Measurements from ENCODE around the gene MATN4.
A peak's percentile ranks its signal among the peaks of the same experiment; 100 is the strongest.

The MATN4 gene

GRCh38 chr20:45340236-45340847 is 32.2 kb upstream of the MATN4 start:
- DNase-seq = no peak

DNA sequence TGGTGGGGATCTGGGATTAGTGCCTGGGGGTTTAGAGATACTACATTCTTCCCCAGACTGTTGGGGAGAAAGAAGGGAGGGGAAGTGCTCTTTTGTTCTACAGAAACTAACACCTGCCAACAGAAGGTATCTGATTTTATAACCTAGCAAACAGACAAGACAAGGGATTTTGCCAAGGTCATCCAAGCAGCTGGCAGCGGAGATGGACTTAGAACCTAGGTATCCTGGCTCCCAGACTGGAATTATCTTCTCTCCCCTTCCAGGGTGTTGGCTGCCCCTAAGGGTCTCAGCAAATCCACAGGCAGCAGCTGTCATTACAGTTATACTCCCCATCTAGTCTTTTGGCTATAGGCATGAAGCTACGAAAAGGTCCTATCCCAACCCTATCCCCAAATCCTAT is 31.7 kb upstream of the MATN4 start:
- no peak for DNase-seq

DNA sequence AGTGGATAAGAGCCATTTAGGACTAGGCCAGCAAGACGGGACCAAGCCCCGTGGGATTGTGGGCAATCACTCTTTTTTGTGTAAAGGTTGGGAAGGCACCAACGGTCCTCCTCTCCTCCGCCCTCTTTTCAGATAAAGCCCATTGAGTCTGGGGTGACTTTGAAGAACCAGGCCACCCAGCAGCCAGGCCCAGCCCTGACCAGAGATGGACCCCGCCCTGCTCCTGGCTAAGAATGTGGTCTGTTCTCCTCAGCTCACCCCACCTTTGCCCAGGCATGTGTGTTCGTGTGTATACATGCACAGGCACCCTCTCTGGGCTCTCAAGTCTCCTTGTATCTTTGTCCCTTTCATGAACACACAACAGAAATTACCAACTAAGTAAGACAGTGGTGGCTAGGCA is 31.0 kb upstream of the MATN4 start:
- no peak for DNase-seq

DNA sequence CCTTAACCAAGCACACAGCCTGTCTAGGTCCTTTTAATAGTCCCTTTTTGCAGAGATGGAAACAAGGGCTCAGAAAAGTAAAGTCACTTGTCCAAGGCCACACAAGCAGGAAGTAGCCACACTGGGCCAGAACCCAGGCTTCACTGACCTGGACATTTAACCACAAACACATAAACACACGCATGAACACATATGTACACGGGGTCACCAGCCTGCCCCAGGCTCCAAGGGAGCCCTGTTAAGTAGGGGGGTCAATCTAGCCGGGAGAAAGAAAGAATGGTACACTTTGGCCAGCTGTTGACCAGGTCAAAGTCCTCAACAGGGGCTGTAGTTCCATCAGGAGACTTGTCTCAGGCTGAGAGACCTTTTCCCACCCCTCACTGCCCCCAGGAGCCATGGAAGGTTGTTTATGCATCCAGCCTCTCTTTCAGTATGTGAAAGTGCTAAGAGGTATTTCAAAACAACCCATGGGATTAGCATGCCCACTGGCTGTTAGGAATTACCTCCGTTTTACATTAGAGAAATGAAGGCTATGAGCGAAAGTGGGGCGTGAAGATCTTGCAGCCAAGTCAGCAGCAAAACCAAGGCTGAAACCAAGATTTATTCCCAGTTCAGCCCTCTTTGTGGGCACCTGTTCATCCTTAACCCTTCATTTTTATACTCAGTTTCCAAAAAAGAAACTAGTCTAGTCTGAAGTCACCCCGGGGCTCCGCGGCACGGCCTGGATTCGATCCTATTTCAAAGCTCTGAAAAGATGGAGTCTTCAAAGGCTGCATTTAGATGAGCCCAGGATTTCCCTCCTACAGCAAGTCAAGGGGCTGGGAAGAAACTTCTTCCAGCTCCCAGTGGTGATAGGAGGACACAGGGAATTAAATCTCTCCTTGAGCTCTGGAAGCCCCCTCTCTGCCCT is 30.3 kb upstream of the MATN4 start:
- DNase-seq = no peak

DNA sequence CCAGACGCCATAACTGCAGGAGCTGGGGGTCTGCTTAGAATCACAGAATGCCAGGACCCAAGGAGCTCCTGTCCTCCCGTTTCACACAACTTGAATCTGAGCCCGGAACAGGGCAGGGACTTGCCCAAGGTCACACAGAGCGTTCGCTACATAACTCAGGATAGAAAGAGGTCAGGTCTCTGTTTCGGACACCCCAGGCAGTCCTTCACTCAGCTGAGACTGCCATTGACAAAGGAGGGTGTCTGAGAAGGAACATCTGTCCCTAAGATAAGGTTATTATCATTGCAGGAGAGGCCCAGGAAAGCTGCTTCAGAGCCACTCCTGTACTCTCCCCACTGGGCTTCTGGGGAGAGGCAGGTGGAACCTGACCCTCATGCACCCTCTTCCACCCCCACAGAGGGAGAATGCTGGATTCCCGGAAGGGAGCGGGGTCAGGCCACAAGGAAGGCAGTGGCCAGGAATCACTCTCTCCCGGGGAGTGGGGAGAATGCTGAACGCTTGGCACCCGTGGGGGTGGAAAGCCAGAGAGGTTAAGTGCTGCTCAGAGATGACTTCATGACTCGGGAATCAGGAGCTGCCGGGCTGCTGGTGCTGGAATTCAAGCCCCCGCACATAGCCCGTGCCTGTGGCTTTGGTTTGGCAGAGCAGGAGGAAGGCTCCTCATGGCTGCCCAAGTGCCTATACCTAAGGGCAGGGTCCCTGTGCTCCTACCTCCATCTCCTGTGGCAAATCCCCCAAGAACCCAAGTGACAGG is 29.4 kb upstream of the MATN4 start:
- no peak for DNase-seq

GRCh38 chr20:45336530-45337366 is 28.6 kb upstream of the MATN4 start:
- DNase-seq = no peak

- DNase-seq = no peak
These were observed 22.4 kb upstream of the MATN4 start for GRCh38 chr20:45330476-45330875.

GRCh38 chr20:45329497-45330319 is 21.6 kb upstream of the MATN4 start:
- DNase-seq = no peak

DNA sequence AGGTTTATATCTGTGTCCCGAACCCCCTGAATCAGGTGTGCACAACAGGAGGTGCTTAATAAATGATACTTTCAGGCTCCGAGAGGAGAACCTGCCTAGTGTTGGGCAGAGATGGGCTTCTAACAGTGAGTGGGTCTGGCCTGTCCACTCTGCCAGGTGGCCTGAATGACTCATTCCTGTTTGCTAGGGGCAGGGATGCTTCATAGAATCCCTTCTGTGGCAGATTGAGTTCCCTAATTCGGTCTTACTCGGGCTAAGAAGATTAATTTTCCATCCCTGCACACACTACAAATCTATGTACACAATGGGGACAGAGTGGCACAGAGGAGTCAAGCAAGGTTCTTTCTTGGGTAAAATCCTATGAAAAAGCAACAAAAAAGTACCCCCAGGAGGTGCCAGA is 20.4 kb upstream of the MATN4 start:
- no peak for DNase-seq

- DNase-seq = no peak
These were observed 17.3 kb upstream of the MATN4 start for GRCh38 chr20:45325371-45325770.

- no peak for DNase-seq
These were observed 15.6 kb upstream of the MATN4 start for GRCh38 chr20:45323731-45324130.

GRCh38 chr20:45322952-45323383 is 14.9 kb upstream of the MATN4 start:
- DNase-seq = peak; percentile 88

DNA sequence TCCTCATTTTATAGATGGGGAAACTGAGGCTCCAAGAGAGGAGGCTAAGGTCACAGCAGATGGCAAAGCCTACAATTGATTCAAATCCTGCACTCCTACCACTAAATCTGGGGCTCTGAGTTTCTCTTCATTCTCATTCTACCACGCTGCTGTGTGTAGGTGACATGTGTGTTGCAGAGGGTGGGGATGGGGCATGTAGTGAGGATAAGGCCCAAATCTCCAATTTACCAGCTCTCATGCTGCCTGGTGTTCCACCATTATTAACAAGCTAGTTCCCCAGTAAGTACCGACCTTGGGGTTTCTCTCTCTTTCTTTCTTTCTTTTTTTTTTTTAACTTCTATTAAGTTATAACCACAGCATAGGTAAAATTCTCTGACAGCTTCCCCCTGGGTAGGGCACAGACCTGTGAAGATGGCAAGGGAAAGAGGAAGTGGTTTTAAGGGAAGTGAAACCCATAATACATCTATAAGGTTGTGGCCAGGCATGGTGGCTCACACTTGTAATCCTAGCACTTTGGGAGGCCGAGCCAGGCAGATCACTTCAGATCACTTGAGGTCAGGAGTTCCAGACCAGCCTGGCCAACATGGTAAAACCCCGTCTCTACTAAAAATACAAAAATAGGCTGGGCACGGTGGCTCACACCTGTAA is 13.0 kb upstream of the MATN4 start:
- peak; percentile 62 for DNase-seq

DNA sequence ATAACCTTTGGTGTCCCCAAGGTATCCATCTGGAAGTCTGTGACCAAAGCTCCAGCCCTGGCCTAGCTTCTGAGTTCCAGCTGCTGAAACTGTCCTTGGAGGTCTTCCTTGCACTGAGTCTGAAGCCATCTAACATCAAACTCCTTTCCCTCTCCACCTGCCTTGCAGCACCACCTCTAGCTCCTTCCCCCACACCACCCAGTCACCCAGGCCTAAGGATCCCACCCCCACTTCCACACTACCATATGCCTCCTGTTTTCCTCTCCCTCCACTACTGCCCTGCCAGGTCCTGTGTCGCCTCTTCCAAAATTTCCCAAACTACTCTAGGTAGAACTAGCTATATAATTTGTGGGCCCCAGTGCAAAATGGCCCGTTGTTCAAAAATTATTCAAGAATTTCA is 10.8 kb upstream of the MATN4 start:
- DNase-seq = no peak

DNA sequence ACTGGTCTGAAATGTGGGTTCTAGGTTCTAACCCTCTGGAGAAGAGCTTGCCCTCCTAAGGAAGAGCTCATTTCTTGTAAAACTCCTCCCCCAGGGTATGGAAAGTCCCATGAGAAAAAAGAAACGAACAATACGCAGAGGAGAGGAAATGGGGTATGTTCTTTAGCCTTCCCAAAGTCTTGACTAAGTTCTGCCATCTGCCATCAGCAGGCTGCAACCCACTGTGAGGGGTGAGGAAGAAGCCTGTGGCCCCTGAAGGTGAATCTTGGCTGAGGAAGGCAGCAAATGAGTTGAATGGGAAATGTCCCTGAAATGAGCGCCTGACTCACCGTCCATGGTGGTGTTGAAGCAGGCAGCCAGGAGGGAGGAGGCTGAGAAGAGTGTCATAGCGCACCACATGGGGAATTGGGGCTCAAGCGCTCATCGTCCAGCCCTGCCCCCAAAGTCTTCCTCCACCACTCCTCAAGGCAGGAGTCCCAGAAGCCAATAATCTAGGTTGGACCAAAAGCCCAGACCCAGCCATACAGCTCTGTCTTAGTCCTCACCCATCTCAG is 10.4 kb upstream of the MATN4 start:
- DNase-seq = no peak

DNA sequence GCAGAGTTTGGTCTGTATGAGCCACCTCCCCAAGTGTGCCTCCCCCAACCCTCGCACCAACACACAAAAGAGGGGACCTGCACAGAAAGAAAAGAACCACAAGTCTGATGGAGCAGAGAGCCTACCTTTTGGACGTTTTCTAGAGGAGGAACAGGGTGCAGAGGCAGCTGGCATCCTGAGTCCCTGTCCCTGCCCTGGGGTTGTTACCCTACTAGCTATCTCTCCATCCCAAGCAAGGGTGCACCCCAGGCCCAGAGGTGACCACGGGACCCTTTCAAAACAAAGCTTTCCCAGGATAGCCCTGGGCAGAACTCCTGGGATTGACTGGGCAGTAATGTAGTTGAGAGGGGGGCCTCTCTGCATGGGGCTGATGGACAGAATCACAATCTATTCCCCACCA is 9.7 kb upstream of the MATN4 start:
- DNase-seq = no peak

DNA sequence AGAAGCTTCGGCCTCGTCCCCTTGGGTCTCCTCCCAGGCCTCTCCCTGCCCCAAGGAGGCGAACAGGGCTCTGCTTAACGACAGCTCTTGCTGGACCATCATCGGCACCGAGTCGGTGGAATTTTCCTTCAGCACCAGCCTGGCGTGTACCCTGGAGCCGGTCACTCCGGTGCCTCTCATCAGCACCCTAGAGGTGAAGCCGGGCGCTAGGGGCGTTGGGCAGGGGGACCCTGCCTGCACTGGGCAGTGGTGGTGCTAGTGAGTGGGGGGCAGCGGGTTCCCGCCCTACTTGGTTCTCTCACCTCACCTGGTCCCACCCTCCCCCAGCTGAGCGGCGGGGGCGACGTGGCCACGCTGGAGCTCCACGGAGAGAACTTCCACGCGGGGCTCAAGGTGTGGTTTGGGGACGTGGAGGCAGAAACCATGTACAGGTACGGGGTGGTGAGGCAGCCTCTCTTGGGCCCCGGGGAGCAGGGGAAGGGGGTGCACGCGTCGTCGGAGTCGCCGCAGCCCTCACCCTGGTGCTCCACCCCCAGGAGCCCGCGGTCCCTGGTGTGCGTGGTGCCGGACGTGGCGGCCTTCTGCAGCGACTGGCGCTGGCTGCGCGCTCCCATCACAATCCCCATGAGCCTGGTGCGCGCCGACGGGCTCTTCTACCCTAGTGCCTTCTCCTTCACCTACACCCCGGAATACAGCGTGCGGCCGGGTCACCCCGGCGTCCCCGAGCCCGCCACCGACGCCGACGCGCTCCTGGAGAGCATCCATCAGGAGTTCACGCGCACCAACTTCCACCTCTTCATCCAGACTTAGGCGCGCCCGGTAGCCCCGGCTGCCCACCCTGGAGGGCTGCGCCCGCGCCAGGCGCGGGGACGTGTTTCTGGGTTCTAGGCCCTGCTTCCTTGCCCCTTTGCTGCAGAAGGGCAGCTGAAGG is 8.3 kb upstream of the MATN4 start:
- no peak for DNase-seq

DNA sequence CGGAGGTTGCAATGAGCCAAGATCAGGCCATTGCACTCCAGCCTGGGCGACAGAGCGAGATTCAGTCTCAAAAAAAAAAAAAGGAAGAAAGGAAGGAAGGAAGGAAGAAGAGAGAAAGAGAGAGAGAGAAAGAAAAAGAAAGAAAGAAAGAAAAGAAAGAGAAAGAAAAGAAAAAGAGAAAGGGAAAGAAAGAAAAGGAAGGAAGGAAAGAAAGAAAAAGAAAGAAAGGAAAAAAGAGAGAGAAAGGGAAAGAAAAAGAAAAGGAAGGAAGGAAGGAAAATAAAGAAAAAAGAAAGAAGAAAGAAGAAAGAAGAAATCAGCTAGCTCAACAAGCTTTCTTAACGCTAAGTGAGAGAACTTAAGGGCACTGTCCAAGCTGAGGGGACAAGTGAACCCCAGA is 7.6 kb upstream of the MATN4 start:
- no peak for DNase-seq

- no peak for DNase-seq
These were observed 5.8 kb upstream of the MATN4 start for GRCh38 chr20:45313943-45314342.
